ENCODE results near the gene CHRDL2.

Gene CHRDL2

DNA sequence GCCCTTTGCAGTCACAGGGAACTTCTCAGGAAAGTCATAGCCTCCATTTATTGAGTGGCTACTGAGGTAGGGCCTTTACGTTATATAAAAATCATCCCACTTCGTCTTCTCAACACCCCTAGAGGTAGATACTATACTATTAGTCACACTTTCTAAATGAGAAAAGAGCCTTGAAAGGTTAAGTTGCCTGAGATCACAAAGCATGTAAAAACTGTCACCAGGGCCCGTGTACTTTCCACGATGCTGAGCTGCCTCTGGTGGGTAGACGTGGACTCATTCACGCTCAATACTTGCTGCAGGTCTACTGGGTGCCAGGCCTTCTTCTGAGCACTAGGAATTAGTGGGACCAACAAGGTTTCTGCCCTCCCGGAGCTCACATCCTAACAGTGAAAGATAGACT, 16.3 kb downstream of the CHRDL2 start:
- no peak for DNase-seq (ENCODE audit: low spot score)

DNA sequence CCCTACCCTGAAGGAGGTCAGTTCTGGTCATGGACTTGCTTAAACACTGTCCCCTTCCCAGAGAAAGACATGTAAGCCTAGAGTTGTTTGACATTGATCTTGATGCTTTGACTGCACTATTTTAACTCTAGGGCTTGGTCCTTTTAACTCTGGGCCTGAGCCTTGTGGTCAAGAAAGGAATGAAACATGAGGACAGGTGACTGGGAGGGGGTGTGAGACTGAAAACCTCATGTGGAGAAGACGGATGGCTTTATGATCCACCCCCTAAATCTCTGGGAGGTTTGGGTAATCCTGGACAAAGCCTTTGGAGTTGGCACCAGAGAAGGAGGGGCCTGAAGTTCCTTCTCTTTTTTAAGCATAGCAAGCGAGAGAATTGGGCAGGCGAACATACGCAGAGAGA, 17.5 kb downstream of the CHRDL2 start:
- no peak for DNase-seq (ENCODE audit: low spot score)

DNA sequence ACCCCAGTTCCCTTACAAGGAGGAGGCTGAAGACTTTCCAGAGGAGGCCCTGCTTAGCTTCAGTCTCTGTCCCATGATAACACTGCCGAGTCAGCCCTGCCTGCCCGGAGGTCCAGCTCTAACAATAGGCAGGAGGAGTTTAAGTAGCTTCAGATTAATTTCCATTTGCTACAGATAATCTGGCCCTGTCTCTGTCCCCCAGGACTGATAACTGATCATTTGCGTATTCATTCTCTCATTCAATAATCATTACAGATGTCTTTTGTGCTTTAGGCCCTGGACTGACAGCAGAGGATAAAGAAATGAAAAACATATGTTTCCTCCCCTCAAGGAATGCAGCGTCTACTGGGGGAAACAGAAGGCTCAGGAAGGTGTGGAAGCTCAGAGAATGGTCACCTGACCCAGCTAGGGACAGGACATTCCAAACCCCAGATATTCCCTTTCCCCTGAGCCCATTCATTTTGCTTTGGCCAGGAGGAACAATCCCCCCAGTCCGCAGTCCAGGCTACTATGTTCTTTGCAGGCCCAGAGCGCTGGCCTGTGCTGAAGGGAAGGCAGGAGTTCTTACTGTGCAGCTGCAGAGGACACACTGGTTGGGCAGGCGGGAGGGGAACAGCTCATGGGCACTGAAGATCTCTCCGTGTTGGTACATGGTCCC, 20.8 kb downstream of the CHRDL2 start:
- DNase-seq (ENCODE audit: low spot score), result peak; percentile 50

DNA sequence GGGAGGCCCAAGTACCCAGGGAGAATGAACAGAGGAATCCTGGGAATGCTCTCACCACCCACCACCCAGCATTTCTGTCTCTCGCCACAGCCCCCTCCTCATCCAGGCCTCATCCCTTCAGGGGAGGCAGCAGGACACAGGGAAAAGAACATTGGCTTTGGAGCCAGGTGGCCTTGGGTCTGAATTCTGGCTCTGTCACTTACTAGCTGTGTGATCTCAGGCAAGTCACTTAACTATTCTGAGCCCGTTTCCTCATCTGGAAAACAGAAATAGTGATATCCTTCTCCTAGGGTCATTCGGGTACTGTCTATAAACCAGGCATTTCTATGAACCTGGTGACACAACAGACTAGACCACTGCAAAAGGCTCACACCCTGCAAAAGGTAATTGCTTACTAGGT, 22.1 kb downstream of the CHRDL2 start:
- DNase-seq (ENCODE audit: low spot score), result no peak

DNA sequence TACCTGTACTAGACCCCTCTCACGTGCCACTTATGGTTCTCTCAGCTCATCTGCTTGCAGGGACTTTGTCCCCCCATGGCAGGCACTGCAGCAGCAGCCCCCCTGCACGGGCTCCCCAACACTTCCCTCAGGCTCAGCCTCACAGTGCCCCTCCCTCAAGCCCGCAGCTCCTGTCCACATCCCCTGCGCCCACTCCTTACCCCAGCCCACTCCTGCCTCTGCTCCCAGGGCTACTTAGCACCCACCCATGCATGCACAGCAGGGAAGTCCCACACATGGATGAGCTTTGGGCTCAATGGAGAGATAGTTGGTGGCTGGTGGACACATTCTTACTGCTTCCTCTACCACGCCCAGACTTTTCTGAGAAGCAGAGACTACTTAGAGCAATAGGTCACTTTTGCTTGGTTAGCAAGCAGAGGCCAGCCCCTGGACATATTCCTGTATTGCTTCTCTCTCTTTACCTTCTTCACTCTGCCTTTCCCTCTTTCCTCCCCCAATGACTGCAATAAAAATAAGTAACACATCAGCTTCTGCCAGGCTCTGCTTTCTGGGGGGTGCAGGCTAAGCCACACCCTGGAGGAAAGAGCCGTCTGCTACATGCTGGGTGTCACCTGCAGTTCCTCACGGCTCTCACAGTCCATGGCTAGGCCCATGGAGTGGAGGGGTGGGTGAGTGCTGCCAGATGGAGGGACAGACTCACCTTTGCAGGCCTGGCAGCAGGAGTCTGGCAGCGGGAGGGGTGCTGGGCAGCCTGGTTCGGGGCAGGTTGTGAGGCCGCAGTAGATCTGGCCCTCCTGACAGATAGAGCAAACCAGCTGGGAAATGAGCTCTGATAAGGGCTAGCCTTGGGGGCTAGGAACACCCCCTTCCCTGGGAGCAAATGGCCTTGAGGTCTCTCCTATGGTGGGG, 23.4 kb downstream of the CHRDL2 start:
- no peak for DNase-seq (ENCODE audit: low spot score)

DNA sequence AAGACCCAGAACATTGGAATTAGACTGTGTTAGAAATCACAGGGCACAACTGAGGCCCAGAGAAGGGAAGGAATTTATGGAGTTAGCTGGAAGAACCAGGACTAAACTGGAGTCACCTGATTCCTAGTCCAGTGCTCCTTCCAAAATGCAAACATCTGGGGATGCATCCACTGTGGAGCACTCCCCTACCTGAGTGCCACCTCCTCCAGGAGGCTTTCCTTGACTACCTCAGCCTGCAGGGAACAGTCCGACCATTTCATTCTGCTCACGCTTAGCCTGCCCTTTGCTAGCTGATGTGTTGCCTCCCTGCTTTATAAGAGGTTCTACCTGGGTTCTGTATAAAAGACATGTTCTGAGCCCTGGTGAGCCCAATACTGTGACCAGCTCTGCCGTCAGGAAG, 24.0 kb downstream of the CHRDL2 start:
- no peak for DNase-seq (ENCODE audit: low spot score)

DNA sequence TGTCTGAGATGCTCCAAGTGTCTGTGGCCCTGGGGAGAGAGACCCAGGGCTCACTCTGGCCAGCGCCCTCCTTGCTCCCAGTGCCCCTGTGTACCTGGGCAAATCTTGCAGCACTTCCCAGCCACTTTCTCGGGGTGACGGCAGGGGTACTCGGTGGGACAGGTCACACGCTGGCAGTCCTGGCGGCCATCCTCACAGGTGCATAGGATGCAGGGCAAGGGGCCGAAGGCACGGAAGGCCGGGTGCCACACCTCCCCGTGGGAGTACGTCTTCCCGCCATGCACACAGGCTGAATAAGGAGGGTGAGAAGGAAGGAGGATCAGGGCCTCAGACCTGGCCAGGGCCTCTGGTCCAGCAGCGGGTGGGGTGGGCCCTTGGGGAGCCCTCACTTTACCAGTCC, 28.0 kb downstream of the CHRDL2 start:
- no peak for DNase-seq (ENCODE audit: low spot score)

DNA sequence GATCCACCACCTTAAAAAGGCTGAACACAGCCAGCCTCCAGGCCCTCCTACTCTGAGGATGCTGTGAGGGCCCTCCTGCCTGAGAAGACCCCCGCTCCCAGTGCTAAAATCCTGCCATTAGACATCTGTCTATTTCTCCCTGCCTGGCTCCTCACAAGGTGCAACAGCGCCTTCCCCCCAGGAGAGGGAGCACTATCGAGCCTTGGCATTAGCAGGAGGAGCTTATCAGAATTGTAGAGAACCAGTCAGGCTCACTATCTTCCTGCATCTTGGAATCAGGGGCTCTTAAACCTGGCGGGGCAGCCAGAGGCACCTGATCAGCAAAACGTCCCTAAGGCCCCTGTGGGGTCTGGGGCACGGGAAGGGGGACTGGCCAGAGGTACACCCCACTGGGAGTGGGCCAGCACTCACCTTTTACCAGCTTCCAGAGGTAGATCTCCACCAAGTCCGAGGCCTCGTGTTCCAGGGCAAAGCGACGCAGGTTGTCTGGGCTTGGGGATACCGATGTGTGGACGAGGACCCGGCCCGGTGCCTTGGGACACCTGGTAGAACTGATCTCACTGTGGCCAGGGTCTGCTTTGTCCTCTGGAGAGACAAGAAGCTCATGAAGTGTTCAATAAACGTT, 28.7 kb downstream of the CHRDL2 start:
- peak; percentile 87 for DNase-seq (ENCODE audit: low spot score)

DNA sequence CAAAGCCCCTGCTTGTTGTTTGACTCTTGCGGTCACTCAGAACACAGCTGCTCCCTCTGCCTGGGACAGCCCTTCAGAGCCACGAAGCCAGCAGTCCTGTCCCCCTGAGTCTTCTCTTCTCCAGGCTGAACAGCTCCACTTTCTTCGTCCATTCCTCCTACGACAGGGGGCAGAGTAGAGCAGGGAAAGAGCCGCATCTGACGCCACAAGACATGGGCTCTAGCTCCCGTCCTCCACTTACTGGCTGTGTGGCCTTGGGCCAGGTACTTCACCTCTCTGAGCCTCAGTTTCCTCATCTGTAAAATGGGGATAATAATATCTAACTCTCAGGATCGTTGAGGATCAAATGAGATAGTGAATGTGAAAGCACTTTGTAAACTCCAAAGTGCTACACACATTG, 29.9 kb downstream of the CHRDL2 start:
- DNase-seq (ENCODE audit: low spot score), result no peak

DNA sequence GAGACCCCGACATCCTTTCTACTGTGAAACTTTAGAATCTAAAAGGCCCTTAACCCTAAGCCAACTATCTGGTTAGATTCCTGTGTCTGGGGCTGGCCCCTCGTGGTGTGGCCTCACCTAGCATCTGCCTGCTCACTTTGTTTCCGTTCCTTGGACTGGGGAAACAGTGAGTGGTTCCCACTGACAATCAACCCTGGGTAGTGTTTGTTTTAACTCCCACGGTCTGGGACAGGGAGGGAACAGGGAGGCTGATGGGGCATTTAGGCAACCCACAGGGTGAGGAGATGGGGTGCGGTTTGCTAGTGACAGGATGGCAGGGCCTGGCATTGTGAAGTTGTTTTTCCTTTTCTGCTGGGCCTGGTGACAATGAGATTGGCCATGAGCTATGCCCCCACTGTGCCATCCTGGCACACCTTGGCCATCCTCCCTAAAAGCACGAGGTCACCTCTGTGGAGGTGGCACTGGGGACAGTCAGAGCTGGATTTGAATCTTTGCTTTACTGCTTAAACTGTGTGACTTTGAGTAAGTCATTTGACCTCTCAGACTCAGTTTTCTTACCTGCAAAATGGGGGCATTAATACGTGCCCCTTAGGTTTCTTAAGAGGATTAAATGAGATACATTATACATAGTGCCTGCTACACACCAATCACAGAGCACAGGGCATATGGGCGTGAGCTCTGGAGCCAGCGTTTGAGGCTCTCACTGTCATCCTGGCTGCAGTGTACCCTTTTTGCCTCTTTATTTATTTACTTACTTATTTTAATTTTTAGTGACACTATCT, 31.4 kb downstream of the CHRDL2 start:
- DNase-seq (ENCODE audit: low spot score), result no peak

DNA sequence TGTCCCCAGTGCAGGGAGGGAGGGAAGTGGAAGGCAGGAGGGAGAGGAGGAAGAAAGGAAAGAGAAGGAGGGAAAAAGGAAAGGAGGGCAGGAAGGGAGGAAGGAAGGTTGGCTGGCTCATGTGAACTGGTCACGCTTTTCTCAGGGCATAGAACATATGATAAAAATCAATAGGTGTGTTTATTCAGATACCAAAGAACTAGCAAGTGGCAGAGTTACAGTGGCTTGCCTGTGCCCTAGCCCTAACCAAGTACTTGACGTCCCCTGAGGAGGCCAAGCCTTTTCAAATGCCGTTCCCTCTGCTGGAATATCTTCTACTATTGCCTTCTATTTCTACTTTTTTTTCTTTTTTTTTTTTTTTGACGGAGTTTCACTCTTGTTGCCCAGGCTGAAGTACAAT, 33.5 kb downstream of the CHRDL2 start:
- no peak for DNase-seq (ENCODE audit: low spot score)

DNA sequence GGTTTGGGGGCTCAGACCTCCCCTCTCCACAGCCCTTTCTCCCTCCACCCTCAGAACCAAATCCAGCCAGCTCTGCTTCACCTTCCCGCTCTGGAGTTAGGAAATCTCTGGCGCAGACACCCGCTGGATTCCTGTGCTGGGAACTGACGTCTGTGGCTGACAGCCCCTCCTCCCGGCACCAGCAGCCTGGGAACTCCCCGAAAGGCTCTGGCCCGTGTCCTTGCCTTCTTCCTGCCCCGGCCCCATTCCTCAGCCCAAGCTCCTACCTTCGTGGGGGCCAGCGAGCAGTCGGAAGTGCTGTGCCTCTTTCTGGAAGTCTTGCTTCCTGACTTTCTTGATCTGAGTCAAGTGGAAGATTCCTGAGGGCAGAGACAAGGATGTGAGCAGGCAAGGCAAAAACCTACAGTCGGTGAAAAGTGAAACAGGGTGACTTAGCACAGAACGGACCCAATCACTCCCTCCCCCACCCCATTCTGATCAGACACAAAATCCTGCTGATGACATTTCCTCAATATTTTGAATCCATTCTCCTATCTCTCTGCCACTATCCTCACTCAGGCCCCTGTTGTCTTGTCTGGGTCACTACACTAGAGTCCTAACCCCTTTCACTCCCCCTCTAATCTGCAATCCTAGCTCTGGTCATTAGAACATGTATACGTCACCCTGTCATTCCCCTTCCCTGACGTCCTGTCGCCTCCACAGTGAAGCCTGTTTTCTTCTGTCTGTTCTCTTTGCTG, 34.1 kb downstream of the CHRDL2 start:
- DNase-seq (ENCODE audit: low spot score), result no peak

DNA sequence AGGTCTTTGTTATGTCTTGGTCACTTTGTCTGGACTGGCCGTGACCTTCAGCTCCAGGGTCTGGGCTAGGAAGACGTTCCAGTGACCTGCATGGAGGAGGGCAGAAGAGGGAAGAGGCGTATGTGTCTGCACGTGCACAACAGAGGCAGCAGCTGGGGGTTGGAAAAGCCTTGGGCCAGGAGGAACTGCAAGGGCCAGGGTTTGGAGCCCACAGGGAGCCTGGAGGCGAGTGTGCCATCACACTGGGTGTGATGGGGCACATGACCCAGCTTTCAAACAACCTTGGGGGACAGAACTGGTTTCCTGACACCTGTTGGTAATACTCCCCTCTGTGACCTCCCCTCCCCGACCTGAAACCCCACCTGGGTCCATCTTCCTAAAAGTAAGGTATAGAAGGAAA, 34.7 kb downstream of the CHRDL2 start:
- DNase-seq (ENCODE audit: low spot score), result no peak

DNA sequence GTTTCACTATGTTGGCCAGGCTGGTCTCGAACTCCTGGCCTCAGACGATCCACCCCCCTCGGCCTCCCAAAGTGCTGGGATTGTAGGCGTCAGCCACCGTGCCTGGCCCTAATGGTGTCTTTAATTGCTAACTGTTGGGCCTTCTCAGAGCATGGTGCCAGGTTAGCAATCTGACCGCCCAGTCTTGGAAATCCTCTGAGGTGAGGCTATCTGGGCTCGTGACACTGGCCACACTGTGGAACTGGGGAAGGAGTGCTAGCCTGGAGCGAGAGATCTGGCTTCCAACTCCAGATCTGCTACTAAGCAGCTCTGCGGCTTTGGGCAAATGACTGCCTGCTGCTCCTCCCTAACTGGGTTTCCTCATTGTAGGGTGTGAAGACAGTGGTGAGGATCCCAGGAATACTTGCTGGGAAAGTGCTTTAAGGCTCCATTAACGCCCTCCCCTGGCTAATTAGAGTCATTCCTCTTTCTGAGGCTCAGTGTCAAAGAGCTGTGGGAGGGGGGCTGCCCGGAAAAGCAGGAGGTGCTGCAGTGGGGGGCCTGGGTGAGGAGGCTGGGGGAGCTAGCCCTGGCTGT, 35.4 kb downstream of the CHRDL2 start:
- DNase-seq (ENCODE audit: low spot score), result no peak

DNA sequence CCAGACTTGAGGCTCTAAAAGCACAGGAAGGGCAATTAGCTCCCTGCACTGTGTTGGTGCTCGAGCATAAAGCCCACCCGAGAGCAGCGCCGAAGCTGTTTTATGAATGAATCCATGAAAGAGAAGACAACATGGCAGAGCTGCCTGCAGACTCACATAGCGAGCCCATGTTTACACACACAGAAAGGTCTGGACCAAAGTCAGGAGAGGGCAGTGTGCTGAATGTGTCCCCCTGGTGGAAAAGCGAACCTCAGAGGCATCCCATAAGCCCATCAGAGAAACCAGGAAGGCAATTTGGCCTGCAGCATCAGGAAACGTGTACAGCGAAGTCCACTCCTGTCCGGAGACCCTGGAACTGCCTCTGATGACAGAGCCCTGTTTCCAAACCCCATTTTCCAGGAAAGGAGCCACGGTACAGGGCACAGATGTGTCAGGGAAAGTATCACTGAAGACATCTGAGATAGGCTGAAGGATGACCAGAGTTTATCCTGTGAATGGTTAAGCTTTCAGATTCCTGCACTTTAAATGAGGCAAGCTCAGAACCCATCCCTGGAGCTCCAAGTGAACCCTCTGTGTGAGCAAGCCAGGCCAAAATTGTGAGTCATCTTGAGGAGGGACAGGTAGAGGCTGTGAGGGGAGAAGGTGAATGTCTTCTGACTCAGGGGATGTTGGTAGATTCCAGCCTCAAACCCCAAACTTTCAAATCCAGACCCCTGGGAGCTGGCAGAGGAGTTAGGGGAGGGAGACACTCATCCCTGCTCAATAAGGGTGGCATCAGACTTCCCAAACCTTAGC, 36.9 kb downstream of the CHRDL2 start:
- no peak for DNase-seq (ENCODE audit: low spot score)

DNA sequence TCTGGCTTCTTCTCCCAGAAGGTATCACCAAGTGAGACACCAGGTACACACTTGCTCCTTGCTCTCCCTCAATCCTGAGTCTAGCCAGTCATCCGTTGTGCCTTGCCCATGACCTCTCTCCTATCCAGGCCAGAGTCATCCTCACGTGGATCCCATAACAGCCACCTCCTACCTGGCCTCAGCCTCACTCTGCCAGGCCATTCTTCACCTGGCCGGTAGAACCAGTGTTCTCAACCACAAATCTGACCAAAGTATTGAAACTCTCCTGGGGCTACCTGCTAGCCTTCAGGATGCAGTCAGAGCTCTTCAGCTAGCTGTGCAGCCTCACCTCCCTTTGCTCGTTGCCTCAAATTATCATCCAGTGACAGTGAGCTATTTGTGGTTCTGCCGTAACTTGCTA, 37.7 kb downstream of the CHRDL2 start:
- no peak for DNase-seq (ENCODE audit: low spot score)

DNA sequence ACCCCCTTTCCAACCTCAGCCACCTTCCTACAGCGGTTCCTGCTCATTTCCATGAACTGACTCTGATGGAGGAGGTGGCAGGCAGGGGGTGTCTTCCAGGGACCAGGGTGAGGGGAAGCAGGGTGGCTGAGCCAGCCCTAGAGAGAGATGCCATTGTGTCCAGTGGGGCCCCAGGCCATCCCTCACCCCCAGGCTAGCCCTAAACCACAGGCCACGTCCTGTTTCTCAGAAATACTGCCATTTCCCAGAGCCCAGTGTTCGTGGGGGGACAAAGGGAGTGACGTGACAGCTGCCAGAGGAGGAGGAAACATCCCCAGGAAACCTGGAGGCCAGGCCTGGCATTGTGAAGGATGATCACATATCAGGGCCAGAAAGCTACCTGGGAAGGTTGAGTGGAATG, 39.5 kb downstream of the CHRDL2 start:
- no peak for DNase-seq (ENCODE audit: low spot score)

DNA sequence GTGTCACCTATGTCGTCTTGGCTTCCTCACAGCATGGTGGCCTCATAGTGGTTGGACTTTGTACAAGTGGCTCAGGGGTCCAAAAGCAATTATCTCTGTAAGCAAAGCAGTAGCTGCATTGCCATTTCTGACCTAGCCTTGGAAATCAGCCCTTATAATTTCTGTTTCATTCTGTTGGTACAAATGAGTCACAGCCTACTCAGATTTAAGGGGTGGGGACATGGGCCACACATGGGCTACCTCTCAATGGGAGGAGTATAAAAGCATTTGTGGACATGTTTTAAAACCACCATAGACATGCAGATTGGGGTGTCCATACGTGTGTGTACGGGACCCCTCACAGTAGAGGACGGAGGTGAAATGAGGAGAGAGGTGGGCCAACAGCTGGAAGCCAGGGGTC, 41.6 kb downstream of the CHRDL2 start:
- DNase-seq (ENCODE audit: low spot score), result no peak

DNA sequence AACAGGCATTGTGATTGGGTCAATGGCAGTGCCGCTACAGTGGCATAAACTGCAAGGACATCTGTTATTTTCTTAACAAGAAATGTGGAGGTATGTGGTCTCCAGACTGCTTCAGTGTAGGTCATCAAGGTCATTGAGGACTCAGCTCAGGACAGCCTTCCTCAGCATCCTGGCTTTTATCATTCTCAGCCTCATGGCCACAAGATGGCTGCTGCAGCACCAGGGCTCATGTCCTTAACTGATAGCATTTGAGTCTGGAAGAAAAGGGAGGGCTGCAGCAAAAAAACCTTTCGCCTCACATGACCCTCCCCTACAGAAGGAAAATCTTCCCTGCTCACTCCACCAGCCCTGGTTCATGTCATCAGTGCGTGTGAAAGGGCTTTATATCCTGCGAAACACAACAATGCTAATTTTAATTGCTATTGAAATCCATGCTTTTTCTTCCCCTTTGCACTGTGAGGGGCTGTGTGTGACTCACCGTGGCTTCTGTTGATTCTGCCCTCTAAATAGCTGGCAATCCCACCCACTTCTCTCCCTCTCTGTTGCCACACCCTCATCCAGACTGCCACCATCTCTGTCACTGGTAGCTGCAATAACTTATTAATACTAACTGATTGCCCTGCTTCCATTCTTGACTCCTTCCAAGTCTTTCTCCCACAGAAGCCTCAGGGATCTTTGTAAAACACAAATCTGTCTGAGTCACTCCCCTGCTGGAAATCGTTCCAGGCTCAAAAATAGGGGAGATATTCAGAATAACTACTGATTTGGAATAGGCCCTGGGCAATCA, 43.8 kb downstream of the CHRDL2 start:
- no peak for DNase-seq (ENCODE audit: low spot score)

Data from SK-N-DZ (cell line).